NT2/D1 (cell line): ENCODE measurements around the gene LYPD3.

Source experiments
- DNase-seq: peaks from one replicate; pipeline ENCODE4 v3.0.0-alpha.2; 2011; ENCODE audit warnings: low read depth, low spot score
- H3K27me3 ChIP-seq: 2 replicates; pipeline ENCODE4 v1.6.0; 2011; ENCODE audit warnings: mild to moderate bottlenecking; ENCODE audit not compliant: insufficient read length, insufficient read depth
- H3K36me3 ChIP-seq: 2 replicates; pipeline ENCODE4 v1.6.1; 2011; ENCODE audit warnings: mild to moderate bottlenecking, low read length, mixed read lengths; ENCODE audit not compliant: insufficient read depth, insufficient read length
- H3K4me1 ChIP-seq: 2 replicates; pipeline ENCODE4 v1.5.1; 2011; ENCODE audit not compliant: insufficient read depth, insufficient read length
- H3K4me3 ChIP-seq: 2 replicates; pipeline ENCODE4 v1.5.1; 2011; ENCODE audit warnings: low read depth; ENCODE audit not compliant: insufficient read length
- H3K9ac ChIP-seq: 2 replicates; pipeline ENCODE4 v1.6.0; 2011; ENCODE audit warnings: low read depth; ENCODE audit not compliant: insufficient read length
- H3K9me3 ChIP-seq: 2 replicates; pipeline ENCODE4 v1.5.1; 2011; ENCODE audit warnings: mild to moderate bottlenecking, low read length; ENCODE audit not compliant: insufficient read depth
- SUZ12 ChIP-seq: IDR thresholded peaks from 2 replicates; pipeline ENCODE4 v1.6.1; 2011; ENCODE audit not compliant: insufficient read length, insufficient read depth; ENCODE audit errors: extremely low read depth
- YY1 ChIP-seq: IDR thresholded peaks from 2 replicates; pipeline ENCODE4 v1.6.1; 2011; ENCODE audit not compliant: insufficient read length, insufficient read depth
- ZNF274 ChIP-seq: IDR thresholded peaks from 2 replicates; pipeline ENCODE4 v1.6.1; 2011; ENCODE audit warnings: mild to moderate bottlenecking, low read depth, low read length

Gene LYPD3

GRCh38 chr19:43496960-43497359, 31.6 kb upstream of the LYPD3 start:
- Histone ChIP-seq H3K27me3 (no peaks in the 10 kb centered on the region), H3K9me3 (no peaks in the 10 kb centered on the region), H3K4me3 (no peak overlapping the region), H3K9ac (no peak overlapping the region), H3K4me1 (no peaks in the 10 kb centered on the region), H3K36me3 (peaks cover 21% of the 10 kb centered on the region)
- TF ChIP-seq YY1 (no peak), ZNF274 (no peak), SUZ12 (no peak)
- no peak for DNase-seq

- Histone ChIP-seq H3K4me1 (no peaks in the 10 kb centered on the region), H3K27me3 (no peaks in the 10 kb centered on the region), H3K4me3 (no peak overlapping the region), H3K9me3 (no peaks in the 10 kb centered on the region), H3K9ac (no peak overlapping the region), H3K36me3 (peaks cover 24% of the 10 kb centered on the region)
- TF ChIP-seq ZNF274, result no peak
- no peak for TF ChIP-seq SUZ12
- no peak for TF ChIP-seq YY1
- DNase-seq, result no peak
Observed at GRCh38 chr19:43495082-43495481, 29.7 kb upstream of the LYPD3 start.

GRCh38 chr19:43490759-43491158, 25.4 kb upstream of the LYPD3 start:
- Histone ChIP-seq H3K9ac (no peak overlapping the region), H3K4me3 (no peak overlapping the region), H3K4me1 (no peaks in the 10 kb centered on the region), H3K27me3 (no peaks in the 10 kb centered on the region), H3K9me3 (no peaks in the 10 kb centered on the region), H3K36me3 (peaks cover 16% of the 10 kb centered on the region)
- TF ChIP-seq SUZ12 (no peak), YY1 (no peak), ZNF274 (no peak)
- no peak for DNase-seq

GRCh38 chr19:43489979-43490599, 24.7 kb upstream of the LYPD3 start:
- H3K36me3 ChIP-seq, result peaks cover 11% of the 10 kb centered on the region
- TF ChIP-seq ZNF274, result no peak
- TF ChIP-seq SUZ12, result no peak
- TF ChIP-seq YY1, result no peak
- no peak overlapping the region for H3K4me3 ChIP-seq
- no peak for DNase-seq
- no peaks in the 10 kb centered on the region for H3K9me3 ChIP-seq
- H3K4me1 ChIP-seq, result no peaks in the 10 kb centered on the region
- H3K9ac ChIP-seq, result no peak overlapping the region
- no peaks in the 10 kb centered on the region for H3K27me3 ChIP-seq

GRCh38 chr19:43489310-43489709, 23.9 kb upstream of the LYPD3 start:
- no peak for DNase-seq
- TF ChIP-seq YY1 (no peak), ZNF274 (no peak), SUZ12 (no peak)
- H3K27me3 ChIP-seq, result no peaks in the 10 kb centered on the region
- no peaks in the 10 kb centered on the region for H3K4me1 ChIP-seq
- H3K4me3 ChIP-seq, result no peak overlapping the region
- no peaks in the 10 kb centered on the region for H3K9me3 ChIP-seq
- peaks cover 5% of the 10 kb centered on the region for H3K36me3 ChIP-seq
- H3K9ac ChIP-seq, result no peak overlapping the region

- Histone ChIP-seq H3K9ac (no peak overlapping the region), H3K27me3 (no peaks in the 10 kb centered on the region), H3K4me1 (no peaks in the 10 kb centered on the region), H3K9me3 (no peaks in the 10 kb centered on the region), H3K4me3 (no peak overlapping the region), H3K36me3 (peaks cover 5% of the 10 kb centered on the region)
- DNase-seq, result no peak
- TF ChIP-seq YY1 (no peak), ZNF274 (no peak), SUZ12 (no peak)
Observed at GRCh38 chr19:43488179-43488578, 22.8 kb upstream of the LYPD3 start.

GRCh38 chr19:43486412-43486811, 21.0 kb upstream of the LYPD3 start:
- no peak overlapping the region for H3K4me3 ChIP-seq
- H3K9ac ChIP-seq, result no peak overlapping the region
- H3K9me3 ChIP-seq, result no peaks in the 10 kb centered on the region
- DNase-seq, result no peak
- no peak for TF ChIP-seq SUZ12
- TF ChIP-seq YY1, result no peak
- no peak for TF ChIP-seq ZNF274
- no peaks in the 10 kb centered on the region for H3K4me1 ChIP-seq
- H3K36me3 ChIP-seq, result peaks cover 5% of the 10 kb centered on the region
- H3K27me3 ChIP-seq, result no peaks in the 10 kb centered on the region

GRCh38 chr19:43485951-43486350, 20.5 kb upstream of the LYPD3 start:
- no peak overlapping the region for H3K4me3 ChIP-seq
- H3K27me3 ChIP-seq, result no peaks in the 10 kb centered on the region
- H3K9me3 ChIP-seq, result no peaks in the 10 kb centered on the region
- H3K4me1 ChIP-seq, result no peaks in the 10 kb centered on the region
- H3K36me3 ChIP-seq, result peaks cover 4% of the 10 kb centered on the region
- no peak for TF ChIP-seq ZNF274
- no peak for TF ChIP-seq SUZ12
- no peak for TF ChIP-seq YY1
- no peak overlapping the region for H3K9ac ChIP-seq
- DNase-seq, result no peak
